ENCODE measurements around the gene CKS1B.

DNA sequence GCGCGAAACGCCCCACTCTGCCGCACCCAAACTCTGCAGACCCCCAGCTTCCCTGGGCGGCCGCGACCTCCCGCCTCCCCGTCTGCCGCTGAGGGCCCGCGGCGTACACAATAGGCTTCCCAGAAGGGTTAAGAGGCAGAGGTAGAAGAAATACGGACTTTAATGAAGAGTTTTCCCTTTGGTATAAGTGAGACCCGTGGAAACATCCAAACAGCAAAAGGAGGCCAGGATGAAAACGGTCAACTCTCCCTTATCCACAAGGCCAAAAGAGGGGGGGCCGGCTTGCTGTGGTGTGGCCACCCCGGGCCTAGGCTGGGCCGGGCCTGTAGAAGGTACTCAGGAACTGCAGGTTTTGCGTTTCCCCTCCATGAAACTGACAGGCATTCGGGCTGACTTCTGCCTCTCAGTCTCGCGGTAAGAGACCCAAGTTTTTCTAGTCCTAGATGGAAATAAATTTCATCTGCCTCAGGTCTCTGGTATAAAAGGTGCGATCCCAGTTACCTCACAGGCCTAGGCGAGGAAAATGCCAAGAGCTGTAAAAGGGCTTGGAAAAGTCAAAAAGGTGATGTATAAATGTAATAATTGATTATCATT, 12.2 kb upstream of the CKS1B start:
- TF ChIP-seq CTCF (conservative IDR thresholded peaks at IDR 0.05; ENCODE audit: low read depth, low read length) (no peak; the same call in 1 of the 2 replicates), EZH2 (IDR thresholded peaks at IDR 0.05; ENCODE audit: borderline replicate concordance, low read depth, low read length, poor library complexity, severe bottlenecking) (no peak)
